GM18907 (cell line): Measurements from ENCODE around the gene RPS2.
A peak's percentile ranks its signal among the peaks of the same experiment; 100 is the strongest.
"Not testable (repeated sequence)": the region's sequence is repeated elsewhere in the genome, so short reads cannot be mapped to it uniquely, and the experiment has no call there.

ENCODE experiments used
- ATAC-seq: cut with Tn5 transposase; IDR thresholded peaks from one replicate; pipeline ENCODE4 v1.9.1; 2021; ENCODE audit warnings: mild to moderate bottlenecking, moderate library complexity; ENCODE audit not compliant: unreplicated experiment

The RPS2 gene

GRCh38 chr16:1942810-1943726, 21.6 kb downstream of the RPS2 start, which contains the start of gene MSRB1:
MSRB1 (minus strand) TSS chr16:1943199; CDS start chr16:1943156, 43 bp downstream.
- peak; percentile 87 for ATAC-seq

GRCh38 chr16:1942047-1942809, 22.4 kb downstream of the RPS2 start:
- no peak for ATAC-seq

- ATAC-seq, result no peak
Measured at GRCh38 chr16:1941162-1942046, 23.2 kb downstream of the RPS2 start.

- no peak for ATAC-seq
Measured at GRCh38 chr16:1940273-1941161, 24.1 kb downstream of the RPS2 start.

- ATAC-seq, result not testable (repeated sequence)
Measured at GRCh38 chr16:1939833-1940232, 24.8 kb downstream of the RPS2 start.

GRCh38 chr16:1938910-1939309, 25.7 kb downstream of the RPS2 start:
- ATAC-seq, result no peak

- no peak for ATAC-seq
Measured at GRCh38 chr16:1938316-1938715, 26.3 kb downstream of the RPS2 start.

GRCh38 chr16:1936945-1937479, 27.6 kb downstream of the RPS2 start:
- ATAC-seq, result no peak

- no peak for ATAC-seq
Measured at GRCh38 chr16:1933097-1933661, 31.4 kb downstream of the RPS2 start.

GRCh38 chr16:1932050-1933028, 32.3 kb downstream of the RPS2 start:
- ATAC-seq, result no peak

- no peak for ATAC-seq
Measured at GRCh38 chr16:1930338-1930720, 34.3 kb downstream of the RPS2 start.

- ATAC-seq, result peak; percentile 80
Measured at GRCh38 chr16:1929578-1930337, 34.9 kb downstream of the RPS2 start.

GRCh38 chr16:1929105-1929504, 35.5 kb downstream of the RPS2 start:
- ATAC-seq, result peak; percentile 14

- no peak for ATAC-seq
Measured at GRCh38 chr16:1926271-1926670, 38.4 kb downstream of the RPS2 start.

- no peak for ATAC-seq
Measured at GRCh38 chr16:1924095-1924494, 40.5 kb downstream of the RPS2 start.

GRCh38 chr16:1923299-1924034, 41.2 kb downstream of the RPS2 start:
- no peak for ATAC-seq

- no peak for ATAC-seq
Measured at GRCh38 chr16:1922357-1922756, 42.3 kb downstream of the RPS2 start.
